Inflammatory macrophage treated with lipopolysaccharide for 4 hours (primary cell): ENCODE data around the gene KAT5.
"Not testable (repeated sequence)": the region's sequence is repeated elsewhere in the genome, so short reads cannot be mapped to it uniquely, and the experiment has no call there.

ENCODE experiments used
- DNase-seq: peaks from one replicate; pipeline ENCODE4 v3.0.0-alpha.2; 2020

The KAT5 gene

GRCh38 chr11:65711785-65712632 lies at the start of gene KAT5:
KAT5 (plus strand) TSS chr11:65712252; CDS start chr11:65712268, 16 bp downstream.
- DNase-seq = peak; percentile 99

GRCh38 chr11:65662799-65663638 lies 49.0 kb upstream of the KAT5 start, which contains the start of gene RELA:
RELA (minus strand) TSS chr11:65662916; CDS start chr11:65662832, 84 bp downstream.
- peak; percentile 97 for DNase-seq

DNA sequence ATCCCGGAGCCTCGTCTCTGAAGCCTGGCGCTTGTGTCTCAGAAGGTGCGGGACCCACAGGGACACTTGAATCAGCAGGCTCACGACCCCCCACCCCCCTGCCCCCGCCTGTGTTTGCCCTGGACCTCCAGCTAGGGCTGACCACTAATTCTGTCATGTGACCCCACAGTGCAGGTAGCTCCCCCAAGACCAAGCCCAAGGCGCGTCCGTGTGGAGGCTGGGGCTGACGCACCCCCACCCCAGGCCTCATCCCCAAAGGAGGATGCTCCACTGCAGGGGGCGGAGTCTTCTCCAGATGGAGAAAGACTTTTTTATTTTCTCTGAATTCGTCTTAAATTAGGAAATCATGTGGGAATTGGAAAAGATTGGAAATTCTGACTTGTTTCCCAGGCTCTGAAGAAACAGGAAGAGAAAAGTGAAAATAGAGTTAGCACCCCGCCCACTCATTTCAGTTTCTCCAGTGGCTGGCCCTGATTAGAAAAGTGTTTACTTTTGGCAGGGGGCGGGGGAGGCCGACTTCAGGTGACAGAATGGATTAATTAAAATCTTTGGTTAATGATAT lies 48.3 kb upstream of the KAT5 start:
- peak; percentile 98 for DNase-seq

DNA sequence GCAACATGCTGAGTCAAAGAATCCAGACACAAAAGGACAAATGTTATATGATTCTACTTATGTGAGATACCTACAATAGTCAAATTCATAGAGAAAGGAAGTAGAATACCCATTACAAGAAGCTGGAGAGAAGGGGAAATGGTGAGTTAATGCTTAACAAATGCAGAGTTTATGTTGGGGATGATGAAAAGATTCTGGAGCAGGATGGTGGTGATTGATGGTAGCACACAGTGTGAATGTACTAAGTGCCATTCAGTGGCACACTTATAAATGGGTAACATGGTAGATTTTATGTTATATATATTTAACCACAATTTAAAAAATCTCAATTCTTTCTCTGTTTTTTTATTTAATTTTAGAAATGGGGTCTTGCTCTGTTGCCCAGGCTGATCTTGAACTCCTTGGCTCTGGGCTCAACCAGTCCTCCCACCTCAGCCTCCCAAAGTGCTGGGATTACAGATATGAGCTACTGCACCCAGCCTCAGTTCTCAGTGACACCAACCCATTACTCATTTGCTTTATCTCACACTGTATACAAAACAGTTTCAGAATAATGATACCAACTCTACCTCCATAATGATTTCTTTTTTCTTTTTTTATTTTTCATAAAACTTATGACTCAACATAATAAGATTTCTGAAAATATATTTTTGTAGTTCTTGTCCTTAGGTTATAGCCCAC lies 39.7 kb upstream of the KAT5 start:
- peak; percentile 29 for DNase-seq

DNA sequence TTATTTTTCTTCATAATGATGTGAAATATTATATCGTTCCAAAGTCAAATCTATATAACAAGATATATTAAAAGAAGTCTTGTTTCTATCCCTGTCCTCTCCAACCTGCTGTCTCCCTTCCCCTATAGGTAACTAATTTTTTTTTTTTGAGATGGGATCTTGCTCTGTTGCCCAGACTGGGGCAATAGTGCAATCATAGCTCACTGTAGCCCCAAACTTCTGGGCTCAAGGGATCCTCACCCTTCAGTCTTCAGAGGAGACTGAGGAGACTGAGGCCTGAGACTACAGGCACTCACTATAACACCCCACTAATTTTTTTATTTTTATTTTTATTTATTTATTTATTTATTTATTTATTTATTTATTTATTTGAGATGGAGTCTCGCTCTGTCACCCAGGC lies 39.1 kb upstream of the KAT5 start:
- no peak for DNase-seq

DNA sequence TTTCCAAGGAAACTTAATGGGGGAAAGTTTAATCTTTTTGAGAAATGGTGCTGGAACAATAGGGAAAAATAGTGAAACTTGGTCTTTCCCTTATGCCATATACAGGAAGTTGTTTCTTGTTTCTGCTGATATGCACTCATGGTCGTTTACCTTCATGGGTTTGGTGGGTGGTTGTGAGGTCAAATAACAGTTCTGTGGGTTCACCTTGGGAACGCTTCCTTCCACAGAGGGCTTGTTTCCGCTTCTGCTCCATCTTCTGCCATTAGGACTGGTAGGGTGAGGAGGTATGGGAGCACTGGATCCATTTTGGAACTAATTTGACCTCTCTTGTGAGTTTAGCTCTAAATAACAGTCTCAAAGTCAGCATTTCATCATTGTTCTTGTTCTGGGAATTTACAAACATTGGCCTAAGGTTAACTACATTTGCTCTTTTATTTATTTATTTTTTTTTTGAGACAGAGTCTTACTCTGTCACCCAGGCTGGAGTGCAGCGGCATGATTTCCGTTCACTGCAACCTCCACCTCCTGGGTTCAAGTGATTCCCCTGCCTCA lies 31.8 kb upstream of the KAT5 start:
- DNase-seq = no peak

DNA sequence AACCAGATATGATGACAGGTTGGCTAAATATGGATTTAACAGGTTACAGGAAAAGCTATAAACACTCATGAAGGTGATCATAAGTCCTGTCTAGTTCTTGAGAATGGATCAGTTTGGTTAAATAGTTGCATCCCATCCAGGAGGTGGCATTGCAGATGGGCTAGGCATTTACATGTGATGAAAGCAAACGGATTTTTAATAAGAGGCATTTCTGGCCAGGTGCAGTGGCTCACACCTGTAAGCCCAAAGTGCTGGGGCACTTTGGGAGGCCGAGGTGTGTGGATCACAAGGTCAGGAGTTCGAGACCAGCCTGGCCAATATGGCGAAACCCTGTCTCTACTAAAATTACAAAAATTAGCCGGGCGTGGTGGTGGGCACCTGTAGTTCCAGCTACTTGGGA lies 28.6 kb upstream of the KAT5 start:
- DNase-seq = not testable (repeated sequence)

DNA sequence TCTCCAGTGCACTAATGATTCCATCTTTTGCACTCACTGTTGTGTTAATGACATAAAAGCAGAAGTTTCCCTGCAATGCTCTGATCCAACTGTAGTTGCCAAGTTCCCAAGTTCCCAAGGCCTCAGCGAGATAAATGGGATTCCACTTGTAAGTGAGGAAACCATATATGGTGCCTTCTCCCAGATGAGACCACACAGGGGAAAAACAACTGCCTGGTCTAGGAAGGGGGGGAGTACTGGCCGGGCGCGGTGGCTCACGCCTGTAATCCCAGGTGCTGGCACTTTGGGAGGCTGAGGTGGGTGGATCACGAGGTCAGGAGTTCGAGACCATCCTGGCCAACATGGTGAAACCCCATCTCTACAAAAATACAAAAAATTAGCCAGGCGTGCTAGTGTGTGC lies 26.1 kb upstream of the KAT5 start:
- DNase-seq = no peak

GRCh38 chr11:65691847-65692246 lies 20.2 kb upstream of the KAT5 start:
- DNase-seq = not testable (repeated sequence)

DNA sequence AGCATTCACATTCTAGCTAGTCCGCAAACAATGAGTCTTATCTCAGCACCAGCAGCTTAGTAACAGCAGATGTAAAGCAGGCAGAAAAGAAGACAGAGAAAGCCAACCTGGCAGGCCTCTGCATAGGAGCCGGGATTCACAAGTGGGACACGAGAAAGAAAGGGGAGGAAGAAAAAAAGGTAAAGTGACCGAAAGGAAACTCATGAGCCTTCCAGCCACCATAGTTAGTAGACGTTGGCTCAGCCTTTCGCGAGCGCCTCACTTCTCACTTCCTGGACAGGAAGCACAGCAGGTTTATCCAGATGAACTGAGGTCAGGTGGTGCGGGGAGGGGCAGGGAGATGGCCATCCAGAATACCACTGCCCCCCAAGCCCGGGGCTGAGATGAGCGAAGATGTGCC lies 19.7 kb upstream of the KAT5 start:
- DNase-seq = no peak

- no peak for DNase-seq
Measured at GRCh38 chr11:65695459-65696241, 16.4 kb upstream of the KAT5 start.

DNA sequence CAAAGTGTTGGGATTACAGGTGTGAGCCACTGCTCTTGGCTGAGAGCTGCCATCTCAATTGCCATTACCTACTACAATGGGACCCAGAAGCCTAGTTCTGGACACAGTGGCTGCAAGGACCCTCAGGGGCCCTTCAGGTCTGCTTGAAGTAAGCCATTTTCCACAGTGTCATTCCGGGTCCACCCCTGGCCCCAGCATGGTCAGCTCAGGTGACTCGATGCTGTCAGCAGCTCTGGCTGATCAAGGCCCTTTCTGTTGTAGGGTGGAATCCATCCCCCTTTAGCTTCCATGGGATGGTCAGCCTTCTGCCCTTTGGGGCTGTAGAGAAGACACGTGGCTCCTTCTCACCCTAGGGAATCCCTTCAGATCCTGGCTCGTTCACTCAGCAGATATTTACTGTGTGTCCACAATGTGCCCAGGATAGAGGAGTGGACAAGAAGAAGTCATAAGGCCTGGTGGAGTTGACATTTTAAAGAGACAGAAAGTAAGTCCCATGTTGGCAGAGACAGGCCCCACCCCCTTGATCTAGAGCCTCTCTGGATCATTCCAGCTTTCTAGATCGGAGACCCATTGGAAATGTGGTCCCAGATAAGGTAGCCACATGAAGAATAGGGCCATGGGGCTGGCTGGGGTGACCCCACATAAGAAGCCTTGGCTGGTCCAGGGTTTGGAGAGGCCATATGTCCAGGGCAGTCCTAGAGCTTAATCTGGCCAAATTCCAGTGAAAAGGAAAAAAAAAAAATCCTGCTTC lies 15.1 kb upstream of the KAT5 start:
- DNase-seq = no peak

- DNase-seq = no peak
Measured at GRCh38 chr11:65698205-65698604, 13.8 kb upstream of the KAT5 start.

GRCh38 chr11:65699306-65699705 lies 12.7 kb upstream of the KAT5 start:
- DNase-seq = no peak

DNA sequence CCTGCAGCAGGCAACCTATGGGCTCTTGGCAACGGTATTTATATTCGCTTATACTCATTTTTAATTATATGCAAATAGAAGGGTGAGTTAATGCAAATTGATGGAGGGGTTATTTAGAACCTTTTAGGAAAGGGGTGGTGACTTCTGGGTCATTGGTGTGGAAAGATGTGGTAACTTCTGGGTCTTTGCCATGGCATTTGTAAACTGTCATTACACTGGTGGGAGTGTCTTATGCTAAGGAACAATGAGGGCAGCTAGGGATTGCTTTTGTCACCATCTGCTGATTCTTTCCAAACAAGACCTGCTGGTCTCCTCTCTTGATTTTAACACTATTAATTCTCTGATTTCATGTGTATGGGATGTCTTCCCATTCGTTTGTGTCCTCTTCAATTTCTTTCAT lies 11.7 kb upstream of the KAT5 start:
- peak; percentile 66 for DNase-seq

- DNase-seq = no peak
Measured at GRCh38 chr11:65701686-65702085, 10.4 kb upstream of the KAT5 start.

DNA sequence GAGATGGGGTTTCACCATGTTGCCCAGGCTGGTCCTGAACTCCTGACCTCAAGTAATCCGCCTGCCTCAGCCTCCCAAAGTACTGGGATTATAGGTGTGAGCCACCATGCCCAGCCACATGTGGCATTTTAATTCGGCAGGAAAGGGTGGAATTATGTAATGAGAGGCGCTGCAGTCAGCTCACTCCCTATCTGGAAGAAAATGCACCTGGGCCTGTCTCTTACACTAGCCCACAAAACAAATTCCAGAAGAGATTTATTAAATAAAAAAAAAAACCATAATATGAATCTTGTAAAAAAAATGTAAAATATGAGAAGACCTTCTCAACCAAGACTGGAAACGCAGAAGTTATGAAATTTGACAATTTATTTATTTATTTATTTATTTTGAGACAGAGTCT lies 8.2 kb upstream of the KAT5 start:
- DNase-seq = no peak

DNA sequence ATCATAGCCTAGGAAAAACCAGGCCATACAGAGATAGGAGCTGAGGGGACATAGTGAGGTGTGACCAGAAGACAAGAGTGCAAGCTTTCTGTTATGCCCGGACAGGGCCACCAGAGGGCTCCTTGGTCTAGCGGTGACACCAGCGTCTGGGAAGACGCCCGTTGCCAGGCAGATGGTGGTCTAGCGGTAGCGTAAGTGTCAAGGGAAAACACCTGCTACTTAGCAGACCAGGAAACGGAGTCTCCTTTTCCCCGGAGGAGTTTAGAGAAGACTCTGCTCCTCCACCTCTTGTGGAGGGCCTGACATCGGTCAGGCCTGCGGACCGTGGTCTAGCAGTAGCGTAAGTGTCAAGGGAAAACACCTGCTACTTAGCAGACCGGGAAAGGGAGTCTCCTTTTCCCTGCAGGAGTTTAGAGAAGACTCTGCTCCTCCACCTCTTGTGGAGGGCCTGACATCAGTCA lies 5.7 kb upstream of the KAT5 start:
- peak; percentile 59 for DNase-seq

DNA sequence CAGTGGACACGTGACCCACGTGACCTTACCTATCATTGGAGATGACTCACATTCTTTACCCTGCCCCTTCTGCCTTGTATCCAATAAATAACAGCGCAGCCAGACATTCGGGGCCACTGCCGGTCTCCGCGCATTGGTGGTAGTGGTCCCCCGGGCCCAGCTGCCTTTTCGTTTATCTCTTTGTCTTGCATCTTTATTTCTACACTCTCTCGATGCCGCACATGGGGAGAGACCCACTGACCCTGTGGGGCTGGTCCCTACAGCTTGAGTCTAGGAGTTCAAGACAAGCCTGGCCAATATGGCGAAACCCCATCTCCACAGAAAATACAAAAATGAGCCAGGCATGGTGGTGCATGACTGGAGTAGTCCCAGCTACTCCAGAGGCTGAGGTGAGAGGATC lies 5.0 kb upstream of the KAT5 start:
- not testable (repeated sequence) for DNase-seq

GRCh38 chr11:65708451-65708850 lies 3.6 kb upstream of the KAT5 start:
- DNase-seq = peak; percentile 30

GRCh38 chr11:65709661-65710060 lies 2.4 kb upstream of the KAT5 start:
- peak; percentile 28 for DNase-seq
